NB4 (cell line): Measurements from ENCODE around the gene AKT3.

ENCODE experiments used
- DNase-seq: peaks from one replicate; pipeline ENCODE4 v3.0.0; 2010; ENCODE audit warnings: low read depth
- H3K4me3 ChIP-seq: one replicate; pipeline ENCODE4 v1.5.1; 2011; ENCODE audit warnings: mild to moderate bottlenecking, low read depth, low read length, moderate library complexity
- MYC ChIP-seq: IDR thresholded peaks from 2 replicates; pipeline ENCODE4 v1.6.1; 2011; ENCODE audit warnings: low read depth, low read length
- POLR2A ChIP-seq: IDR thresholded peaks from 2 replicates; pipeline ENCODE4 v1.6.1; 2011; ENCODE audit warnings: mild to moderate bottlenecking; ENCODE audit not compliant: insufficient read length; ENCODE audit errors: extremely low read depth
- TF ChIP-seq, protein P1 (sequence below): IDR thresholded peaks from one replicate; pipeline ENCODE4 v1.5.1; 2012; ENCODE audit warnings: low read depth, low read length
- TF ChIP-seq, protein P2 (sequence below): IDR thresholded peaks from 2 replicates; pipeline ENCODE4 v1.6.1; 2011; ENCODE audit warnings: low read depth, low read length

Gene AKT3

DNA sequence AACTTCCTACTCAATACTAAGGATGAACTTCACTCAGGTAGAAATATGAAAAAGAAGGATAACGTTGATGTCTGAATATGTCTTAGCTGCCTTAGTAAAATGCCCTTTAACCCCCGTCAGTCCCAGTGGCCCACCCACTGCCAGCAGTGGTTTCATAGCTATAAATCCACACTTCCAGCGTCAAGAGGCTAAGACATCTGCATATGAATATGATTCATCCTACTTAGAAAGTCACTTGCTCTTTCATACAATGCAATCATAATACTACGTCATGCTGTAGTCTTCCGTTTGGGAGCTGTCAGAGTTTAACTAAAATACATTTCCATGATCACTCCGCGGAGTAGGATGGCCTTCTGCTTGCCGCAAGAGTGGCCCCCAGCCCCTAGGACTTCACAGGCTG, 346.9 kb downstream of the AKT3 start:
- H3K4me3 ChIP-seq, result no peak overlapping the region
- TF ChIP-seq MYC, result no peak
- TF ChIP-seq, protein P1, sequence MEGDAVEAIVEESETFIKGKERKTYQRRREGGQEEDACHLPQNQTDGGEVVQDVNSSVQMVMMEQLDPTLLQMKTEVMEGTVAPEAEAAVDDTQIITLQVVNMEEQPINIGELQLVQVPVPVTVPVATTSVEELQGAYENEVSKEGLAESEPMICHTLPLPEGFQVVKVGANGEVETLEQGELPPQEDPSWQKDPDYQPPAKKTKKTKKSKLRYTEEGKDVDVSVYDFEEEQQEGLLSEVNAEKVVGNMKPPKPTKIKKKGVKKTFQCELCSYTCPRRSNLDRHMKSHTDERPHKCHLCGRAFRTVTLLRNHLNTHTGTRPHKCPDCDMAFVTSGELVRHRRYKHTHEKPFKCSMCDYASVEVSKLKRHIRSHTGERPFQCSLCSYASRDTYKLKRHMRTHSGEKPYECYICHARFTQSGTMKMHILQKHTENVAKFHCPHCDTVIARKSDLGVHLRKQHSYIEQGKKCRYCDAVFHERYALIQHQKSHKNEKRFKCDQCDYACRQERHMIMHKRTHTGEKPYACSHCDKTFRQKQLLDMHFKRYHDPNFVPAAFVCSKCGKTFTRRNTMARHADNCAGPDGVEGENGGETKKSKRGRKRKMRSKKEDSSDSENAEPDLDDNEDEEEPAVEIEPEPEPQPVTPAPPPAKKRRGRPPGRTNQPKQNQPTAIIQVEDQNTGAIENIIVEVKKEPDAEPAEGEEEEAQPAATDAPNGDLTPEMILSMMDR, result no peak
- TF ChIP-seq POLR2A, result no peak
- TF ChIP-seq, protein P2, sequence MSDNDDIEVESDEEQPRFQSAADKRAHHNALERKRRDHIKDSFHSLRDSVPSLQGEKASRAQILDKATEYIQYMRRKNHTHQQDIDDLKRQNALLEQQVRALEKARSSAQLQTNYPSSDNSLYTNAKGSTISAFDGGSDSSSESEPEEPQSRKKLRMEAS, result no peak
- no peak for DNase-seq

DNA sequence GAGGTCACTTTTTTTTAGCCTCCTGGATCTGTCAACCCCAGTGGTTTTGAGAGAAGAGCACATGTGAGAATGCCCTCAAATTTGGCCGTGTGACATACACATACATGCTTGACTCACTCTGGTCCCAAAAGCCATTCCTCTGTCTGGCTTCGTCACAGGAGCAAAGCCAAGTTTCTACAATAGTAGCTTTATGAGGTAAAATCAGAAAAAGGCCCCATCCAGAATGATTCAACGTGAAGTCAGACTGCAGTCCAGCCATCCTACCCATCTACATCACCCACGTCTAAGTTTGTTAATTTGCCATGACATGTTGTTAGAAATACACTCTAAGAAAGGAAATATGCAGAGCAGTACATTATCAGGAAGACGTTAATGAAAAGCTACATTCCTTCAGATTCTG, 349.0 kb downstream of the AKT3 start:
- H3K4me3 ChIP-seq, result no peak overlapping the region
- TF ChIP-seq, protein P1, result no peak
- TF ChIP-seq POLR2A (no peak), MYC (no peak)
- TF ChIP-seq, protein P2, result no peak
- no peak for DNase-seq

DNA sequence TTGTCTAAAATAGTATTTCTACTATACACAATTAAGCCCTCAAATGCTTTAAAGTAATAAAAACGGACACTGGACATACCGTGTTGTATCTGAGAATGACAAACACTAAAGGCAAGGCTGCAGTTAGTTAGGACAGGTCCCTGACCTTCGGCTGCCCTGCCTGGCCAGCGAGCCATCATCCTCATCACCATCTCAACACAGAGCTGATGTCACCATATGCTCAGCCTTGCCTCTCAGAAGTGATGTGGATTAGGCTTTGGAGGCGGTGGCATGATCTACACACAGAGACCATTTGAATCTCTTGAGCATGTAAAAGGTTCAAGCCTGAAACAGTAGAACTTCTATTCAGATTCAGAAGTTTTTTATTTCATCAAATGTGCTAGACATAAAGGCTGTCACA, 349.5 kb downstream of the AKT3 start:
- TF ChIP-seq, protein P2, result no peak
- TF ChIP-seq POLR2A, result no peak
- TF ChIP-seq, protein P1, result no peak
- no peak for TF ChIP-seq MYC
- DNase-seq, result no peak

DNA sequence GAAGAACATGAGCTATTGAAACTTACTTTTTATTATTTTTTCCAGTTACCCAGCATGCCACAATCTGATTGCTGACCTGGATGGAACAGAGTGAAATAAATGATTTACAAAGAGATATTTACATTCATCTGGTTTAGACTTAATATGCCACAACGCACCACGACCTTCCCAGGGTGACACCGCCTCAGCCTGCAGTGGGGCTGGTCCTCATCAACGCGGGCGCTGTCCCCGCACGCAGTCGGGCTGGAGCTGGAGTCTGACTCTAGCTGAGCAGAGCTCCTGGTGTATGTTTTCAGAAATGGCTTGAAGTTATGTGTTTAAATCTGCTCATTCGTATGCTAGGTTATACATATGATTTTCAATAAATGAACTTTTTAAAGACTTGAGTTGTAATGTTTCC, 350.3 kb downstream of the AKT3 start:
- no peak for TF ChIP-seq MYC
- TF ChIP-seq POLR2A, result no peak
- TF ChIP-seq, protein P2, result no peak
- TF ChIP-seq, protein P1, result no peak
- H3K4me3 ChIP-seq, result no peak overlapping the region
- no peak for DNase-seq

More for the DNA sequence above, 349.5 kb downstream of the AKT3 start:
- no peak overlapping the region for H3K4me3 ChIP-seq

DNA sequence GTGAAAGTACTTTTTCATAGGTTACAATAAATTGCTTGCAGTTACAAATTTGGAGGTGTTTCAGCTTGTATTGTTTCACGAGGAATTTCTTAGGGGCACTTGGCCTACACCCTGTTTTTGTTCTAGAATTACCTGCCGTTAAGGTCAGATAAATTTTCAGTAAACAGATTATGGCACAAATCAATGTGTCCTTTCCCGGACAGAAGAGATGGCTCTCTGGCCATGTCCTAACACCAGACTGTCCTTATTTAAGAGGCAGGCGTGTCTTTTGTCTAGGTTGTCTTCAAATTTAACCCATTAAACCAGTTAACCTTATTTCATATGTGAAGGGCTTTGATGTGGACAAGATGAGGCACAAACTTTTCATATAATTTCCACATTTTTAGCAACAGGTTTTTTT, 350.8 kb downstream of the AKT3 start:
- no peak for DNase-seq
- TF ChIP-seq MYC (no peak), POLR2A (no peak)
- TF ChIP-seq, protein P2, result no peak
- TF ChIP-seq, protein P1, result no peak
- no peak overlapping the region for H3K4me3 ChIP-seq

DNA sequence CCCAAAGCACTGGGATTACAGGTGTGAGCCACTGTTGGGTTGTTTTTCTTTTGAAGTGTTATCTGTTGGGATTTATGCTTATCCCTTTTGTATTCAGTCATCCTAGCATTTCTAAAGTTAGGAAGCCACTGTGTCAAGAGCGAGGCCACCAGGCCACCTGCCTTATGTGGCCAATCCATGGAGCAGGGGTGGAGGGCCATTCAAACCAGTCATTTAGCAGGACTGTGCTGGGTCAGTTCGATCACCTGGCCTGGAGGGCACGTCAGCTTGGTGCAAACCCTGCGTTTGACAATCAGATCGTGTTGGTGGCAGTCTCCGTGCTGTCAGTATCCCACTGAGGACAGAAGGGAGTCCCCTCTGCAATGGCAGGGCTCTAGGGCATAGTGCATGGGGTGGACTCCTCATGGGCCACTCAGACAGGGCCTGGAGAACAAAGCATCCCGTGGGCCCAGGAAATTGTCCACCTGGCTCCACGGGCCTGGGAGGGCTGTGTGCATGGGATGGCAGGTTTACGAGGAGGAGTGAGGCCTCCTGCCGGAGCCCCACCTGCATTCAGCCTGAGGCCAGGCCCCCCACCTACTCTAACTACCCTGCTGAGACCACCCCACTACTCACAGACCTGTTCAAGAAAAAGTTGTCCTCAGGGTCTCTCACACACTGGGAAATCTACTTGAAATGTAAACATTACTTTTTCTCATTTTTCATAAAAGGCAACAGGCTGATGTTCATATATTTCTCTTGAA, 351.9 kb downstream of the AKT3 start:
- no peak for DNase-seq
- no peak overlapping the region for H3K4me3 ChIP-seq
- TF ChIP-seq, protein P1, result no peak
- TF ChIP-seq, protein P2, result no peak
- TF ChIP-seq POLR2A (no peak), MYC (no peak)
